Sciatic nerve (tissue), 2 donors: Measurements from ENCODE around the gene TPO. TPM values are rescaled to one million over a fixed set of nuclear protein-coding genes. Genes with fewer than 3 reads are reported as not detected.
"Not testable (repeated sequence)": the region's sequence is repeated elsewhere in the genome, so short reads cannot be mapped to it uniquely, and the experiment has no call there.

ENCODE experiments used
- ATAC-seq: fragments of 200-7000 bp; cut with Tn5 transposase; one replicate; pipeline ENCODE4 v1.9.1; 2020; ENCODE audit warnings: mild to moderate bottlenecking, moderate library complexity
- DNase-seq: peaks from one replicate; pipeline ENCODE4 v3.0.0-alpha.2; 2020; ENCODE audit warnings: low spot score
- intact Hi-C: fragments of 100-400 bp; cut with DNase I; formaldehyde crosslinking; loops from one replicate; pipeline ENCODE4 v1.14.2; 2022
- total RNA-seq: library from RNA; stranded (reverse); fragmentation: NEBNext Ultra II Directional; extraction: Animal tissue kit (Norgen Biotek cat#: 25700); gene quantifications from one replicate; pipeline ENCODE4 v1.2.1, GENCODE V29; 2021
- donor health status: DM: no; HTN: no; CAD: no.
- donor health status: DM: no; HTN: no; CAD: no.

TPO gene
- total RNA-seq, 1 donor from 2014 or later, result 4.5 TPM

DNA sequence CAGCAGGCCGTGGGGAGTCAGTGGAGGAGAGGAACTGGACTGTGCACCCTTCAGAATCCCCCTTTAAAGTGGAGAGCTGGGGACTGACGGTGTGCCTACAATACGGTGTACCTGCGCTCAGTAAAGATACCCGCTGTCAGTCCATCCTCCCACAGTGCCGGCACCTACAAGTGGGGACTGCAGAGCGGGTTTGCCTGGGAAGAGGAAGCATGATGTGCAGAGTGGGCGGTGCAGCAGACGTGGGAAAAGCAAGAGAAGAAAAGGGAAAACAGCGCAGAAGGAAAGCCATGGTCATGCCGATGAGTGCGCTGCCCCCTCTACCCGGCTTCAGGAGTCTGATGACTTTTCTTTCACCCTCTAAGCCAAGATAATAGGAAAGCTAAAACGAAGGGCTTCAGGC lies 148.0 kb downstream of the TPO start:
- no peak for DNase-seq
- intact Hi-C loops, result no loop called here
- no peak for ATAC-seq

DNA sequence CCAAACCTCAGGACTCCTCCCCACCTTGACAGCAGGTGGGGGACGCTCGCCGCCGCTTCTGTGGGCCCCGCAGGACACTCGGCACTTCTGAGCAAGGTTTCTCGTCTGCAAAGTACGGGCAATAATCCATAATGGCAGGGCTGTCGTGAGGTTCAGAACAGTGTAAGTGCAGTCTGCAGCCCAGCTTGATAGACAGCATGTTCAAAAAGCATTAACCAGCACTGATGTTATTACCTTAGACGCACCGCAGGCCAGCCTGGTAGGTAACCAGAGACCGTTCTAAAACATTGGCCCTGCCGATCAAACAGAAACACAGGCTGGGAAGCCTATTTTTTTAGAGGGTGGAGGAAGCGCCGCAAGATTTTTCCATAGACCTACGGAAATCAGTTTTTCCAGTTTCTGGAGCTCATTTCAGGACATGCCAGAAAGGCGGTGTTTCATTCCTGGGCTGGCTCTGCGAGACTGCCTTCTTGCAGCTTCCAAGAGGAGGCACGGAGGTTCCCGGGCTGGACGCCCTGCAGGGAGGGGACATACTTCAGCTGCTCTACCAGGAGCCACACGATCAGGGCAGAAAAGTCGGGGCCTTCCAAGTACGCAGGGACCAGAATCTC lies 148.7 kb downstream of the TPO start:
- intact Hi-C loops, result no loop called here
- no peak for DNase-seq
- peak; percentile 35 for ATAC-seq

DNA sequence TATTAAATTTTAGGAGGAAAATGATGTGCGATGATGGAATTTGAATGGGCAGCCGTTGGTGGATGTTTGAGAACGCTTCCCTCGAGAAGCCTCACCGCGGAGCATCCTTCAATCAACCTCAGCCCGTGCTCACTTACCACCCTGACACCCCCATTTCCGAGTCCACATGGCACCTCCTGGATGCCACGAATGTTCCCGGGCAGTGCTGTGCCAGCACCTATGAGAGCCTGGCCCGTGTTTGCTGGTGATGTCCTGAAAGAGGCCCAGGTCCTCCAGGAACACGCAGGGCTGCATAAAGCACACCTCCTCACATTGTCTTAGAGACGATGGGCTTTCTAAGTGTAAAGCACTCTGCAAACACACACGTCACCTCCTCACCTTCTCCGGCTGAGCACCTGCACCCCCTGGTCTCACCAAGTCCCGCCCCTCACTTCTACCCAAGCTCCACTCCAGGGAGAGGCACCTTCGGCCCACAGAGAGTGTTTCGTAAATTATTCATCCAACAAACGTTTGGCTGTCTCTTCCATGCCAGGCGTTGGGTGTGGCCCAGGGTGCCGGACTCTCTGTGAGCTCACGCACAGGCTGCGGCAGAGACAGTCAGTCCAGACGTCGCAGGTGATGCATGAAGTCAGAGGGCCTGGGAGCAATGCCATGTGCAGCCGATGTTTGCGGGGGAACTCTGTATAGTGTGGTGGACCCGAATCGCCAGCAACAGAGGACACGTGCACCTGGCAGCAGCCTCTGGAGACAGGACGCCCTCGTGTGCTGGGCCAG lies 150.0 kb downstream of the TPO start:
- intact Hi-C loops, result no loop called here
- ATAC-seq (no peak), DNase-seq (no peak)

DNA sequence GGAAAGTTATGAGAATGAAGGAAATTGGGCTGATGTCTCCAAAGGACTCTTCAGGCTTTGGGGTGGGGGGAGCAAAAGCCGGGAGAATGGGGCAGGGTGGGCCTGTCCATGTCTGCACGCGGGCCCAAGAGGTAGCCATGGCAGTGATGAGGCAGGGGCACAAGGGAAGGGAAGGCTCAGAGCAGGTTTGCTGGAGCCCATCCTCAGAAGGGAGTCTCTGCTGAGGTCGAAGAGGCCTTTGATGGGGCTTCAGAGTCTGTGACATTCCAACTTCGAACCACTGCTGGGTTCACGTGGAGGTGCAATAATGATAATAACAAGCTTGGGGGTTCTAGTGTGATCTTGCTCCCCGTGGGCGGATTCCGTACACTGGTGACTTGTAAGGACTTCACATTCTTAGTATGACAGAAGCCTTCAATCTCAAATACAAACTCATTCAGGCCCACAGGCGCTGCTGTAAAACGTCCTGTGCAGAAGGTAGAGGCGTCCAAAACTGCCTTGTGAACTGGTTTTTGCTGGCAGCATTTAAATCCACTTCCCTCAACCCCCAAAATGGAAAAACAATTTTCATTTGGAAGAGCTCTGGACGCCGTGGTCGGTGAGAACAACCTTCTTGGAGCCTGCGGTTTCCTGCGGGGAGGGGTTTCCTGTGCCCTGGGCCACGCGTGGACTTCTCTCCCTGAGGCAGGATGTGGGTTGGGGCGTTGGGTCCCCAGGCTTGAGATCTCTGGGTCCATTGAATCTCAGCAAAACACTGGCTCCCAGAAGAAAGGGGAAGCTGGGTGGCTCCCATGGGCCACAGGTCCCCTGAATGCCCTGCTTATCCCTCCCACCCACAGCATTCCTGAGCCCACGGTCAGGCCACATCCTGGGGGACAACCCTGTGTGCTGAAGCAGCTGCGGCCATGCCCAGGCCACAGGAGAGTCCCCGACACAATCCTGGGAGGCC lies 151.0 kb downstream of the TPO start:
- no peak for DNase-seq
- intact Hi-C loops, result no loop called here
- peak; percentile 58 for ATAC-seq

DNA sequence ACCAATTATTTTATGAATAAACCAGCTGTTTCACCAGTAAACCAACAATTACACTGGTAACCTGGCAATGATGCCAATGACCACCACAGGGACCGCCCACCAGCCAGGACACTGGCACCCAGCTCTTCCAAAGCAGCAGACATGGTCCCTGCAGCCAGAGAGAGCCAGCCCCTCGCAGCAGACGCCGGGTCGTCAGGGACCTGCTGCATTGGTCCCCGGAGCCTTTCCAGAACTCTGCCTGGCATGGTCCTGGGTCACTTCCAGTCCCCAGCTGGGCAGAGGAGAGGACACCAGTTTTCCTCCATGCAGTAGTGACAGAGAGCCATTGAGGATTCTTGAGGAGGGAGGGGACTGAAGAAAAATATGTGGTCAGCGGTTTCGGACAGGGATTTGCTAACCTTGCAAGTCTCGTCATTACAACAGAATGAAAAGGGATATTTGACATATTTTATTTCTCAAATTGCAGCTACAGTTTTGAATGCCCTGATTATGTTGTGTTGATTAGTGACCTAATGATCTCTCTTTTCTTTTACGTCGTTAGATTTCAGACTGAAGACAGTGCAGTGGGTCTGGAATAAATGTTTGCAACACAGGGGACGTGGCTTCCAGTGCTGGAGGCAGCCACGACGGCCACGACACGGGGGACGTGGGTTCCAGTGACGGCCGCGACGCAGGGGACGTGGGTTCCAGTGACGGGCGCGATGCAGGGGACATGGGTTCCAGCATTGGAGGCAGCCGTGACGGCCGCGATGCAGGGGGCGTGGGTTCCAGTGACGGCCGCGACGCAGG lies 154.5 kb downstream of the TPO start:
- ATAC-seq (no peak), DNase-seq (no peak)
- intact Hi-C loops, result no loop called here

DNA sequence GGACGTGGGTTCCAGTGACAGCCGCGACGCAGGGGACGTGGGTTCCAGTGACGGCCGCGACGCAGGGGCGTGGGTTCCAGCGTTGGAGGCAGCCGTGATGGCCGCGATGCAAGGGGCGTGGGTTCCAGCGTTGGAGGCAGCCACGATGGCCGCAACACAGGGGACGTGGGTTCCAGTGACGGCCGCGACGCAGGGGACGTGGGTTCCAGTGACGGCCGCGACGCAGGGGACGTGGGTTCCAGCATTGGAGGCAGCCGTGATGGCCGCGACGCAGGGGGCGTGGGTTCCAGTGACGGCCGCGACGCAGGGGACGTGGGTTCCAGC lies 155.0 kb downstream of the TPO start:
- ATAC-seq, DNase-seq, intact Hi-C loops: not testable (repeated sequence)

DNA sequence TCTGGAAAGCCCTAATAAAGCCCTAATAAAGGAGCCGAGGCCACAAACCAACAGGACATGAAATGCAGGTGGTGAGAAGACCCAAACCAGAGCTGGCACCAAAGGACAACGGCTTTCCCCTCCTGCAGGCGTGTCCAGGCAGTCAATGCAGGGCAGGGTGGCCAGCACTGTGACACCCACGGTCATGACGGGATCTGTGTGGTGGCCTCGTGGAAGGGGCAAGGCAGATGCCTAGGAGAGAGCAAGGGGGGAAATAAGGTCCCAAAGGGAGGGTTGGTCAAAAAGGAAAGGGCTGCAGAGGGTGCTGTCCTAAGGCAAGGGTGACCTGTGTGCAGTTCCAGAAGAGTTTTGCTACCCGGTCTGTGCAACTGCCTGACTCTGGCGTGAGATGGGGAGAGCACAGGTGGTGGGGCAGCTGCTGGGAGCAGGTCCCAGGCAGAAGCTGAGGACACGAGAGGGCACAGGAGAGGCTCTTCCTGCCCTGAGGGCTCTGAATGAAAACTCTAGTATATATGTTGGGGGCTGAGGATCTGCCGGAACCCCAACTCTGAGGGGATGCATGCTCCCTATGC lies 156.7 kb downstream of the TPO start:
- ATAC-seq (no peak), DNase-seq (peak; percentile 27)
- intact Hi-C loops, result no loop called here

DNA sequence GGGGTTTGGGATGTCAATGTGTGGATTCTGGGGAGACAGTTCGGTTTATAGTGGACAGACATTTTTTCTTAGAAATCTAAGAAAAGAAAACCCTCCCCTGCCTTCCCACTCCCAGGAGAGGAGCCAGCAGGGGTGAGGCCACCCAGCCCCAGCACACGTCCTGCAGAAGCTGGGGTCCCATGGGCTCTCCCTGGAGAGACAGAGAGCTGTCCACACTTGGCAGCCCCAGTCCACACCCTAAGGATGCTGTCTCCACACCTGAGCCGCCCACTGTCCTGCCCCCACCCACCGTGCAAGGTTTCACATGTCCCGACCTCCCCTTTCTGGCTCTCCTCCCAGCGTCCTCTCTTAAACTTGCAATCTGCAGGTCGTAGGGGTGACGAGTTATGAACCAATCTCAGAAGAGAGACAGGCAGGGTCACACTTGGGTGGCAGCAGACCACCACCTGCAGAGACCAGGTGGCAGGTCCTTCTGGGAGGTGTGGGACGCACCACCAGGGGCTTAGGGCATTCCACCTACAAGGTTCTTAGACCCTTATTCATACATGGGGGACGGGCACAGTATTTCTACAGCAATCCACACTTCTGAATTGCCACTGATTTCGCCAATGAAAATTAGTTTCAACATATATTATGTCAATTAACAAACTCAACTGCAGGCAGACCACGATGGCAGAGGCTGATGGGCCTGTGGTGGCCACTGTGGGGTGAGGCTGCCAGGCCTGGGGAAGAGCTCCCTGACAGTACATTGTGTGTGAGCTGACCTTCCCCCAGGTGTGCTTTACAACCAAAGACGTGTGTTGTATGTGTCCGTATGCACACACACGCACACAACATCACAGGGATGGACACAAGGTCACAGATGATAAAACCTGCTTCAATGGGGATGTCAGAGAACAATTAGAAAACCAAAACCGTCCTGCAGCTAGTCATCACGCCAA lies 158.5 kb downstream of the TPO start:
- DNase-seq (no peak), ATAC-seq (no peak)
- intact Hi-C loops, result no loop called here

DNA sequence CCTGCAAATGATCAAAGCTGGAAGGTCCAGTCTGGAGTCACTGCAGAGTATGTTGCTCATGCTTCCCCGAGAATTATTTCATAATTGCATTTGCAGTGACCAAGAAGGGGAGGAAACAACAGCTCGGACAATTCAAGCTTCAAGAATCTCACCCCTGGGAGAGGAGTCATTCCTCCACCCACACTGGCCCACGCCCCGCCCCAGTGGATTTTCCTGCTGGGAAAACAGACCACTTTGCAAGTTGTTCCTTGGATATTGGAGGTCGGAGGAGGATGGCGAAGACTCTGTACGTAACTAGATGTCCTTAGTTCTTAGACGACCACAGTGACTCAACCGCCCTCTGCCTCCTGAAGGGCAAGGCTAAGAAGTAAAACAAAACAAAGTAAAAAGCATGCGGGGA lies 159.4 kb downstream of the TPO start:
- intact Hi-C loops, result no loop called here
- ATAC-seq (peak; percentile 67), DNase-seq (peak; percentile 65)

DNA sequence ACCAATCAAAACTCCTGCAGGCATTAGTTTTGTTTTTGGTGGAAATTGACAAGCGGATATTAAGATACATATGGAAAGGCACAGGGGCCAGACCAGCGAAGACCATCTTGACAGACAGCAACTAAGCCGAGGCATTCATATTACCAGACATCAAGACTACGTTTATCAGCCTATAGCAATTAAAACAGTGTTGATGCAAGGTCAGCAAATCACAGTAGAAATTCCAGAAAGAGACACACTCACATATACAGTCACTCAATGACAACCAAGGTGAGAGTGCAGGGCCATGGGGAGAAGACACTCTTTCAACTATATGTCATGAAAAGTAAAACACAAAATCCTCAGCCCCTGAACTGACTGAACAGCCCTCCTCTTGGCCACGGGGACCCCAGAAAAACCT lies 164.6 kb downstream of the TPO start:
- DNase-seq (peak; percentile 10), ATAC-seq (no peak)
- intact Hi-C loops, result no loop called here

DNA sequence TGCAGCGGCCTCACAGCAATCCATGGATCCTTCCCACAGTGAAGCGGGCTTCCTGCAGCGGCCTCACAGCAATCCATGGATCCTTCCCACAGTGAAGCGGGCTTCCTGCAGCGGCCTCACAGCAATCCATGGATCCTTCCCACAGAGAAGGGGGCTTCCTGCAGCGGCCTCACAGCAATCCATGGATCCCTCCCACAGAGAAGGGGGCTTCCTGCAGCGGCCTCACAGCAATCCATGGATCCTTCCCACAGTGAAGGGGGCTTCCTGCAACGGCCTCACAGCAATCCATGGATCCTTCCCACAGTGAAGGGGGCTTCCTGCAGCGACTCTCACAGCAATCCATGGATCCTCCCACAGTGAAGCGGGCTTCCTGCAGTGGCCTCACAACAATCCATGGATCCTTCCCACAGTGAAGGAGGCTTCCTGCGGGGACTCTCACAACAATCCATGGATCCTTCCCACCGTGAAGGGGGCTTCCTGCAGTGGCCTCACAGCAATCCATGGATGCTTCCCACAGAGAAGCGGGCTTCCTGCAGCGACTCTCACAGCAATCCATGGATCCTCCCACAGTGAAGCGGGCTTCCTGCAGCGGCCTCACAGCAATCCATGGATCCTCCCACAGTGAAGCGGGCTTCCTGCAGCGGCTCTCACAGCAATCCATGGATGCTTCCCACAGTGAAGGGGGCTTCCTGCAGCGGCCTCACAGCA lies 168.1 kb downstream of the TPO start:
- peak; percentile 21 for DNase-seq
- ATAC-seq, intact Hi-C loops: not testable (repeated sequence)

DNA sequence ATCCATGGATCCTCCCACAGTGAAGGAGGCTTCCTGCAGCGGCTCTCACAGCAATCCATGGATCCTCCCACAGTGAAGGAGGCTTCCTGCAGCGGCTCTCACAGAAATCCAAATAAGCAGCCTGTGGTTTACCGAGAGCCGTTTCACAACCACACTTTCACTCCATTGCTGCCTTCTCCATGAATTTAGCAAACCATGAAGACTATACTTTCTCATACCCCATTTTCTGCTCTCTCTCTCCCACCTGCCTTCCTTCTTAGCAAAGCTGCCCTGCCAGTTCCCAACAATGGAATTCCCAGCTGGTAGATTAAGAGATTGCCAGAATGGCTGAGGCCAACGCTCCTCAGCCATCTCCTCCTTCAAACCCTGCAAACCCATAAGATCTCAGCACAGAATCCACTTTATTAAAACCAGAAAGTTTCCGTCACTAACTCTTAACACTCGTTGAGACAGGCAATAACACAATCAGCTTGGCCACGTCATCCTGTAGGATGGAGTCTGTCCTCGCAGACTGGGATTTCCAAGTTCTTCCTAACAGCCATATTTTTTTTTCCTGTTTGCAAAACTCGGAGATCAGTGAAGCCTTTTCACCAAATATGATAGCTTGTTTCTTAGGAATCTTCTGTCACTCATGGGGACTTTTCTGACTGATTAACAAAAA lies 168.8 kb downstream of the TPO start:
- DNase-seq (peak; percentile 2), ATAC-seq (no peak)
- intact Hi-C loops, result no loop called here

DNA sequence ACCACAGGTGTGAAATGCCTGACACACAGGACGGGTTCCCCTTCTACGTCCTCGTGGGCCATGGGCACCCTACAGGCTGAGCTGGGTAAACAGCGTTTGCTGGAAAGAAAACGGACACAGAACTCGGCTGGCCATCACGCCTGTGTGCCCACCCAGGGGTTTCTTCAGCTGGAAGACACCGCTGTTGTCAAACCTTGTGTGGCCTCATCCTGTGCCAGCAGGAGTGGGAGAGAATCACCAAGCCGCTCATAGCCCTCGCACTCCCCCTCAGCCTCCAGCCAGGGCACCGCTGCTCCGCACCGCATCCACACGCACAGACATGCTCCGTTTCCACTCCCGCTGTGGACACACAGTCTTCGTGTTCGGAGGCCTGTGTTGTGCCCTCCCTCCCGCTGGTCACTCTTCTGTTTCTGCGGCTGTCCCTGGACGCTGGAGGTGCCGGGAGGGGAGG lies 169.7 kb downstream of the TPO start:
- DNase-seq (peak; percentile 45), ATAC-seq (no peak)
- intact Hi-C loops, result no loop called here

DNA sequence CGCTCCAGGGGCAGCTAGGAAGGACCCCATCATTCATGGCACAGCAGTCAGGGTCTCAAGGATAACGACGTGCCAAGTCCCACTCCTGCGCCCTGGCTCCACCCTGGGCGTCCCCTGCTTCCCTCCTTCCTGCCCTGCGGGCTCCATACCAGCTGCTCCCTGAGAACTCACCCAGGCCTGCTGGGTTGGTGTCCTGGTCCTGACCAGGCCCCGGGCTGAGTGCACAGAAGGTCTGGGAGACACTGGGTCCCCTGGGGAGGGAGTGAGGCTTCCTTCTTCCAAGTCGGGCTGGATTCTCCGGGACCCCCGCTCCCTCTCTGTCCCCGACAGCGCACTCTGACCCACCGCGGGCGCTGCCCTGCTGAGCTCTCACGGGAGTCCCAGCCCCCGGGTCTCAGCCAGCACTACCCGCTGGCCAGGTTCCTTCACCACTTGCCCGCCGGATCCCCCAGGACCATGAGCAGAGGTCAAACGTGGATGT lies 170.8 kb downstream of the TPO start:
- peak; percentile 53 for DNase-seq
- ATAC-seq, result no peak
- intact Hi-C loops, result no loop called here

DNA sequence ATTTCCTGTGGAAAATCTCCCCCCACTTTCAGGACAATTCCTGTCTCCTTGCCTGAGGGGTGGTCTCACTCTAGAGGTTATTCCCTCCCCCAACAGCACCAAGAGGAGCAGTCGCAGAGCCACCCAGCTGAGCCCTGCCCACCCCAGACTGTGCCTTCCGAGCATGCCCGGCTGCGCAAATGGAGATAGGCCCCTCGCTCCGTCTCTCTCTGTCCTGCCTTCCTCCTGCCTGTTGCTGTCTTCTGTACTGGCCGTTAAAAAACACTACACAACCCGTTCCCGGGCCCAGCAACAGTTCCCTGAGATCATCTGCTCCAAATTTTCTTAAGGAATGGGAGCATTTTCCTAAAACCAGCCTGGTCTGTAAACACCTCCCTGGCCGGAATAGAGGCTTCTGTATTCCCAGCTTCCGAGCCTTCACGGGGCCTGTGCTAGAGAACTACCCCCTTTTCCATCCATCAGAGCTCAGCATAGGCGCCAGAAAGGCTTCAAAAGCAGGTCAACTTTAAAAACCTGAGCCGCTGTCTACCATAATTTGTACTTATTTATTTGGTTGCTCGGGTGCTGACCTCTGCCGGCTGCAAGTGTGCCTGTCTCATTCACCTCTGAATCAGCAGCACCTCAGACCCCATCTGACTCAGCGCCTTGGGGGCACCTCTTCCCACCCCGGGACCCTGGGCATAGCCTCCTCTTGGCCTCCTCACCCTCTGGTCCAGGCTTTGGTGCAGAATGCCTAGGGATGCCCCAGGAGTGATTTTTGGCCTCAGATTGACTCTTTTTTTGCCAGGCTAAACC lies 171.6 kb downstream of the TPO start:
- intact Hi-C loops, result loop anchor here (5.0 kb wide), 1 partner anchor 167 kb away; no protein-coding TSS in a partner anchor
- no peak for DNase-seq
- no peak for ATAC-seq

DNA sequence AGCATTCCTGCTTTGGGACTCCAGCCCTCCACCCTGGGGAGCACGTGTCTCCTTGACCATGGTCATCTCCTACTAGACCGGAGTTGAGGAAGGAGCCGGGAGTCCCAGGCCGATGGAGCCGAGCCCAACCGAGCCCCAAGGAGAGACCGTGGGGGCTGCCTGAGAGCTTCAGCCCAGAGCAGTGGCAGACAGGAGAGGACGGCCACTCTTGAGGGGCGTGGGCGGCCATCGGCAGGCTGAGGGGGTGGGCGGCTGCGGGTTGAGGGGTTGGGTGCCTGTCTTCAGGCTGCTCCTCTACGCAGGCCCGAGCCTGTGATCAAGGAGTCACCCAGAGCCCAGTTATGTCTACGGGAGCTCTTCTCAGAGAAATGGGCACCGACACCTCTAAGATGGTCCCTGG lies 172.4 kb downstream of the TPO start:
- no peak for DNase-seq
- intact Hi-C loops, result loop anchor here (5.0 kb wide), 1 partner anchor 167 kb away; no protein-coding TSS in a partner anchor
- ATAC-seq, result no peak
